Heart right ventricle (tissue), 16 donors: Measurements from ENCODE around the gene HES4. TPM values are rescaled to one million over a fixed set of nuclear protein-coding genes. Genes with fewer than 3 reads are reported as not detected.

Source experiments
- ATAC-seq, 8 donors: fragments of 200-7000 bp; cut with Tn5 transposase; one replicate each; pipeline ENCODE4 v1.9.1; 2020; ENCODE audit warnings: mild to moderate bottlenecking in 8 of 8, moderate library complexity in 8 of 8, moderate number of reproducible peaks in 1 of 8
- DNase-seq, 2 donors: peaks; one replicate each; pipeline ENCODE4 v3.0.0-alpha.2; 2020
- H3K27ac ChIP-seq, 10 donors: fragments of 200-600 bp; sonication (generic) in 2 of 10; one replicate each; pipeline versions ENCODE4 v1.5.0 to v1.8.0; 2020 to 2022; ENCODE audit warnings: mild to moderate bottlenecking in 3 of 10
- H3K27me3 ChIP-seq, 7 donors: fragments of 200-600 bp; one replicate each; pipeline ENCODE4 v1.8.0; 2021 to 2022; ENCODE audit warnings: mild to moderate bottlenecking in 2 of 7
- H3K36me3 ChIP-seq, 9 donors: fragments of 200-600 bp; sonication (generic) in 1 of 9; one replicate each; pipeline versions ENCODE4 v1.5.0 to v1.8.0; 2020 to 2022; ENCODE audit warnings: mild to moderate bottlenecking in 2 of 9
- H3K4me1 ChIP-seq, 9 donors: fragments of 200-600 bp; sonication (generic) in 1 of 9; one replicate each; pipeline versions ENCODE4 v1.5.0 to v1.8.0; 2020 to 2022; ENCODE audit warnings: mild to moderate bottlenecking in 4 of 9
- H3K4me3 ChIP-seq, 10 donors: fragments of 200-600 bp; sonication (generic) in 2 of 10; one replicate each; pipeline versions ENCODE4 v1.5.0 to v1.8.0; 2020 to 2022; ENCODE audit warnings: mild to moderate bottlenecking in 7 of 10, moderate library complexity in 2 of 10
- H3K9me3 ChIP-seq, 11 donors: fragments of 200-600 bp in 10 of 11; sonication (generic) in 2 of 11; one replicate each; pipeline versions ENCODE4 v1.5.0 to v1.8.0; 2013 to 2022; ENCODE audit warnings: mild to moderate bottlenecking in 2 of 11, control low read depth in 1 of 11, moderate library complexity in 1 of 11
- WGBS, 2 donors: extraction: QIAGEN DNeasy Blood & Tissue Kit; methylation state at CpG; one replicate each; pipeline ENCODE4 v1.1.7; 2013; ENCODE audit warnings: inconsistent platforms in 1 of 2; 5-methylcytosine and 5-hydroxymethylcytosine counted together
- intact Hi-C, 10 donors: fragments of 100-400 bp; cut with DNase I; formaldehyde crosslinking; loops; one replicate each; pipeline versions ENCODE4 v1.11.1 to v1.14.2; 2022
- polyA plus RNA-seq, 2 donors: library from polyadenylated mRNA; stranded (reverse); fragments of 200-250 nt; gene quantifications; one replicate each; pipeline ENCODE4 v1.2.3, GENCODE V29; 2013
- total RNA-seq, 10 donors: library from RNA; stranded (reverse); fragmentation: NEBNext Ultra II Directional in 3 of 10; extraction: Animal tissue kit (Norgen Biotek cat#: 25700) in 3 of 10; gene quantifications; one replicate each; pipeline versions ENCODE4 v1.2.1 to v1.2.4, GENCODE V29; 2021 to 2023
- TF ChIP-seq, protein P1 (sequence below), 9 donors: fragments of 200-600 bp; sonication (generic) in 2 of 9; IDR thresholded peaks; one replicate each; pipeline versions ENCODE4 v1.5.0 to v1.8.0; 2021 to 2022; ENCODE audit warnings: antibody characterized with exemption in 9 of 9, mild to moderate bottlenecking in 5 of 9, moderate library complexity in 1 of 9
- donor health status: Arrhythmogenic right ventricular cardiomyopathy.
- donor health status: ischemic (EF 13 %, LVEDD 7.1; RV severe dilation, severe dysfunction).
- donor health status: healthy with polysubstance abuse.
- donor health status: DM: no; HTN: yes; CAD: no.
- donor health status: DM: no; HTN: no; CAD: no.
- donor health status: ischemic (EF 25% LVEDD 6.9; RV normal size, moderate dysfunction).
- donor health status: ischemic (EF 25% LVEDD 5.7; RV mildly dilated, moderate dysfunction).
- donor health status: healthy.
- donor health status: DM: yes; HTN: yes; CAD: no.
- donor health status: Ischemic cardiomyopathy.
- donor health status: ischemic (EF 35%, LVEDD 5.7; RV mildly dilated, moderate dysfunction).
- donor health status: nonischemic (EF 11% LVEDD 7.7; RV severe dilation, severe dysfunction).
- donor health status: DM: yes; HTN: yes; CAD: no.
- donor health status: PGD.
- donor health status: ischemic (EF 29% LVEDD 5.4; RV normal size, mild dysfunction).
- donor health status: nonischemic (EF 23%, LVEDD 6.1; RV moderate dilation, normal function).

HES4 gene
- total and polyA plus RNA-seq, 12 donors: 28.5 to 78.1 (median 45.1) TPM

GRCh38 chr1:950268-950667, 49.6 kb downstream of the HES4 start:
- H3K36me3 ChIP-seq: peaks cover 0 to 100% (median 65%) of the 10 kb centered on the region in 9 donors

More at GRCh38 chr1:950268-950667, 49.6 kb downstream of the HES4 start:
- H3K4me1 ChIP-seq: no peaks in the 10 kb centered on the region
- TF ChIP-seq, protein P1, sequence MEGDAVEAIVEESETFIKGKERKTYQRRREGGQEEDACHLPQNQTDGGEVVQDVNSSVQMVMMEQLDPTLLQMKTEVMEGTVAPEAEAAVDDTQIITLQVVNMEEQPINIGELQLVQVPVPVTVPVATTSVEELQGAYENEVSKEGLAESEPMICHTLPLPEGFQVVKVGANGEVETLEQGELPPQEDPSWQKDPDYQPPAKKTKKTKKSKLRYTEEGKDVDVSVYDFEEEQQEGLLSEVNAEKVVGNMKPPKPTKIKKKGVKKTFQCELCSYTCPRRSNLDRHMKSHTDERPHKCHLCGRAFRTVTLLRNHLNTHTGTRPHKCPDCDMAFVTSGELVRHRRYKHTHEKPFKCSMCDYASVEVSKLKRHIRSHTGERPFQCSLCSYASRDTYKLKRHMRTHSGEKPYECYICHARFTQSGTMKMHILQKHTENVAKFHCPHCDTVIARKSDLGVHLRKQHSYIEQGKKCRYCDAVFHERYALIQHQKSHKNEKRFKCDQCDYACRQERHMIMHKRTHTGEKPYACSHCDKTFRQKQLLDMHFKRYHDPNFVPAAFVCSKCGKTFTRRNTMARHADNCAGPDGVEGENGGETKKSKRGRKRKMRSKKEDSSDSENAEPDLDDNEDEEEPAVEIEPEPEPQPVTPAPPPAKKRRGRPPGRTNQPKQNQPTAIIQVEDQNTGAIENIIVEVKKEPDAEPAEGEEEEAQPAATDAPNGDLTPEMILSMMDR (IDR thresholded peaks at IDR 0.05): no peak
- H3K4me3 ChIP-seq: no peak overlapping the region
- intact Hi-C loops: loop anchor here in 2 of 10 donors (10.0 kb wide), 1 partner anchor 45 kb away; no protein-coding TSS in a partner anchor
- H3K27ac ChIP-seq: no peak overlapping the region
- H3K9me3 ChIP-seq: no peaks in the 10 kb centered on the region
- DNase-seq (no peak), ATAC-seq (no peak)
- 85 to 95% methylated on average over 9 of the region's 9 CpGs for WGBS, 2 donors
- no peaks in the 10 kb centered on the region for H3K27me3 ChIP-seq

Other genes with a start within 250 kb of the HES4 start
- 1 to 10 TPM in 8 of 10 donors, under 1 TPM in 2; 0.87 to 2.2 (median 1.2) TPM for gene SAMD11, start 76.2 kb downstream of the HES4 start, total RNA-seq
- gene SAMD11, start 76.2 kb downstream of the HES4 start, polyA plus RNA-seq: 1 to 10 TPM; 1.5 to 2.4 TPM
- 10 to 100 TPM; 38.3 to 52.5 (median 42.6) TPM for gene NOC2L, start 40.8 kb downstream of the HES4 start, total RNA-seq
- 10 to 100 TPM; 62.5 to 64.8 TPM for gene NOC2L, start 40.8 kb downstream of the HES4 start, polyA plus RNA-seq
- gene KLHL17, start 39.5 kb downstream of the HES4 start, total RNA-seq: 1 to 10 TPM; 1.3 to 6.6 (median 3.2) TPM
- gene KLHL17, start 39.5 kb downstream of the HES4 start, polyA plus RNA-seq: 10 to 100 TPM in 1 of 2 donors, 1 to 10 TPM in 1; 7.7 to 10.2 TPM
- gene PLEKHN1, start 33.6 kb downstream of the HES4 start, total RNA-seq: under 1 TPM in 2 of 10 donors, not detected in 8; 0.13 to 0.30 TPM
- under 1 TPM; 0.28 to 0.37 TPM for gene PLEKHN1, start 33.6 kb downstream of the HES4 start, polyA plus RNA-seq
- gene PERM1, start 18.0 kb downstream of the HES4 start, total RNA-seq: 100 to 1,000 TPM in 8 of 10 donors, 10 to 100 TPM in 2; 66.2 to 238 (median 122) TPM
- 100 to 1,000 TPM in 1 of 2 donors, 10 to 100 TPM in 1; 55.1 to 513 TPM for gene PERM1, start 18.0 kb downstream of the HES4 start, polyA plus RNA-seq
- gene ISG15, start 13.4 kb upstream of the HES4 start, total RNA-seq: 100 to 1,000 TPM in 1 of 10 donors, 10 to 100 TPM in 8, 1 to 10 TPM in 1; 9.8 to 169 (median 20.9) TPM
- gene ISG15, start 13.4 kb upstream of the HES4 start, polyA plus RNA-seq: 100 to 1,000 TPM in 1 of 2 donors, 10 to 100 TPM in 1; 51.7 to 186 TPM
- gene AGRN, start 20.0 kb upstream of the HES4 start, total RNA-seq: 10 to 100 TPM; 12.7 to 33.9 (median 18.3) TPM
- 10 to 100 TPM; 11.5 to 30.7 TPM for gene AGRN, start 20.0 kb upstream of the HES4 start, polyA plus RNA-seq
- not detected for gene RNF223, start 74.2 kb upstream of the HES4 start, total RNA-seq
- gene RNF223, start 74.2 kb upstream of the HES4 start, polyA plus RNA-seq: not detected
- gene C1orf159, start 116.0 kb upstream of the HES4 start, total RNA-seq: 1 to 10 TPM; 2.9 to 6.0 (median 3.5) TPM
- gene C1orf159, start 116.0 kb upstream of the HES4 start, polyA plus RNA-seq: 10 to 100 TPM in 1 of 2 donors, 1 to 10 TPM in 1; 7.1 to 14.0 TPM
- under 1 TPM in 7 of 10 donors, not detected in 3; 0.11 to 0.53 (median 0.26) TPM for gene TTLL10, start 173.8 kb upstream of the HES4 start, total RNA-seq
- under 1 TPM; 0.09 to 0.29 TPM for gene TTLL10, start 173.8 kb upstream of the HES4 start, polyA plus RNA-seq
- gene TNFRSF18, start 206.5 kb upstream of the HES4 start, total RNA-seq: 1 to 10 TPM in 1 of 10 donors, under 1 TPM in 2, not detected in 7; 0.28 to 1.7 (median 0.49) TPM
- under 1 TPM in 1 of 2 donors, not detected in 1; 0.26 TPM for gene TNFRSF18, start 206.5 kb upstream of the HES4 start, polyA plus RNA-seq
- 10 to 100 TPM in 1 of 10 donors, 1 to 10 TPM in 7, under 1 TPM in 2; 0.52 to 24.8 (median 5.0) TPM for gene TNFRSF4, start 214.1 kb upstream of the HES4 start, total RNA-seq
- gene TNFRSF4, start 214.1 kb upstream of the HES4 start, polyA plus RNA-seq: 1 to 10 TPM; 3.8 to 9.8 TPM
- 100 to 1,000 TPM in 9 of 10 donors, 10 to 100 TPM in 1; 95.6 to 174 (median 123) TPM for gene SDF4, start 231.9 kb upstream of the HES4 start, total RNA-seq
- gene SDF4, start 231.9 kb upstream of the HES4 start, polyA plus RNA-seq: 100 to 1,000 TPM; 107 to 184 TPM
- 10 to 100 TPM in 4 of 10 donors, 1 to 10 TPM in 6; 7.3 to 13.5 (median 9.1) TPM for gene B3GALT6, start 232.1 kb upstream of the HES4 start, total RNA-seq
- 10 to 100 TPM in 1 of 2 donors, 1 to 10 TPM in 1; 7.7 to 16.2 TPM for gene B3GALT6, start 232.1 kb upstream of the HES4 start, polyA plus RNA-seq
- gene C1QTNF12, start 246.6 kb upstream of the HES4 start, total RNA-seq: 1 to 10 TPM in 4 of 10 donors, under 1 TPM in 5, not detected in 1; 0.42 to 1.9 (median 0.90) TPM
- gene C1QTNF12, start 246.6 kb upstream of the HES4 start, polyA plus RNA-seq: 1 to 10 TPM; 1.6 to 2.3 TPM